PC-3 (cell line): Measurements from ENCODE around the gene LAS1L. TPM values are rescaled to one million over a fixed set of nuclear protein-coding genes. Genes with fewer than 3 reads are reported as not detected.

Source experiments
- ATAC-seq: fragments of 200-7000 bp; cut with Tn5 transposase; 2 replicates; pipeline ENCODE4 v1.9.1; 2020; ENCODE audit warnings: mild to moderate bottlenecking, moderate library complexity
- BruUV-seq: library from RNA; stranded (reverse); fragments of 400-500 nt; replicated peaks from 2 replicates; lab custom pipeline; 2021; lab: Mats Ljungman, UMichigan
- CTCF ChIA-PET: fragments of 300-600 bp; sonication (Branson Sonifier 250); formaldehyde crosslinking; loops from one replicate; lab custom pipeline; 2022; ENCODE audit warnings: antibody characterized with exemption; lab: Charles Lee
- POLR2A ChIA-PET: fragments of 300-600 bp; sonication (Branson Sonifier 250); formaldehyde crosslinking; loops from one replicate; lab custom pipeline; 2022; ENCODE audit warnings: antibody characterized with exemption; ENCODE audit not compliant: unreplicated experiment; lab: Charles Lee
- DNase-seq: peaks from one replicate; pipeline ENCODE4 v3.0.0-alpha.2; 2015
- H2AFZ ChIP-seq: fragments of 300-600 bp; sonication (generic); 2 replicates; pipeline ENCODE4 v1.6.0; 2016; ENCODE audit warnings: antibody characterized with exemption, low read length
- H3F3A ChIP-seq: fragments of 300-600 bp; sonication (generic); one replicate; pipeline ENCODE4 v1.6.0; 2017; ENCODE audit warnings: antibody characterized with exemption, low read length, control low read depth, mild to moderate bottlenecking; ENCODE audit not compliant: unreplicated experiment
- H3K27ac ChIP-seq: fragments of 300-600 bp; sonication (generic); 2 replicates; pipeline ENCODE4 v1.5.1; 2016; ENCODE audit warnings: mild to moderate bottlenecking, low read length
- H3K27me3 ChIP-seq: fragments of 300-600 bp; sonication (generic); 2 replicates; pipeline ENCODE4 v1.6.1; 2016; ENCODE audit warnings: low read length, mixed read lengths
- H3K36me3 ChIP-seq: fragments of 300-600 bp; sonication (generic); 2 replicates; pipeline ENCODE4 v1.6.1; 2016; ENCODE audit warnings: low read depth, mixed run types, low read length, mixed read lengths
- H3K4me1 ChIP-seq: fragments of 300-600 bp; sonication (generic); 2 replicates; pipeline ENCODE4 v1.5.1; 2016; ENCODE audit warnings: low read length; ENCODE audit not compliant: insufficient read depth
- H3K4me2 ChIP-seq: fragments of 300-600 bp; sonication (generic); 2 replicates; pipeline ENCODE4 v1.6.0; 2016; ENCODE audit warnings: low read length
- H3K4me3 ChIP-seq: fragments of 300-600 bp; sonication (generic); 2 replicates; pipeline ENCODE4 v1.5.1; 2016; ENCODE audit warnings: mild to moderate bottlenecking, low read length, mixed read lengths
- H3K79me2 ChIP-seq: fragments of 300-600 bp; sonication (generic); 2 replicates; pipeline ENCODE4 v1.6.1; 2017; ENCODE audit warnings: low read length, mixed read lengths
- H3K9ac ChIP-seq: fragments of 300-600 bp; sonication (generic); 2 replicates; pipeline ENCODE4 v1.6.0; 2016; ENCODE audit warnings: mild to moderate bottlenecking, low read length
- H3K9me2 ChIP-seq: fragments of 300-600 bp; sonication (generic); replicated peaks from 2 replicates; pipeline ENCODE4 v1.6.1; 2016; ENCODE audit warnings: mixed run types, low read length, mixed read lengths
- H3K9me3 ChIP-seq: fragments of 300-600 bp; sonication (generic); 2 replicates; pipeline ENCODE4 v1.6.1; 2016; ENCODE audit warnings: low read length, mixed read lengths
- H4K20me1 ChIP-seq: fragments of 300-600 bp; sonication (generic); 2 replicates; pipeline ENCODE4 v1.6.1; 2016; ENCODE audit warnings: low read length, mixed read lengths
- CTCF ChIP-seq: fragments of 300-600 bp; sonication (generic); conservative IDR thresholded peaks from 2 replicates; pipeline ENCODE4 v1.5.1; 2017; ENCODE audit warnings: antibody characterized with exemption, low read depth, mild to moderate bottlenecking, low read length
- EZH2 ChIP-seq: fragments of 300-600 bp; sonication (generic); IDR thresholded peaks from one replicate; pipeline ENCODE4 v1.6.1; 2017; ENCODE audit warnings: antibody characterized with exemption, mild to moderate bottlenecking, low read length; ENCODE audit not compliant: unreplicated experiment
- EZH2phosphoT487 ChIP-seq: fragments of 300-600 bp; sonication (generic); IDR thresholded peaks from 2 replicates; pipeline ENCODE4 v1.6.1; 2018; ENCODE audit warnings: mild to moderate bottlenecking, antibody characterized with exemption, low read length, borderline replicate concordance
- intact Hi-C: fragments of 100-400 bp; cut with micrococcal nuclease; formaldehyde crosslinking; loops from 2 replicates; pipeline ENCODE4 v1.9.0; 2023
- total RNA-seq: library from RNA; depleted of rRNA; stranded (reverse); fragments of >200 nt; gene quantifications from 2 replicates; pipeline ENCODE4 v1.2.3, GENCODE V29; 2014

LAS1L gene
- total RNA-seq, 1 experiment from 2014 or later = 69.0 TPM

GRCh38 chrX:65532016-65532415 is 2.6 kb downstream of the LAS1L start:
- DNase-seq = no peak
- Histone ChIP-seq H3K9me3 (no peaks in the 10 kb centered on the region), H3K4me1 (peaks cover 16% of the 10 kb centered on the region), H3K9me2 (no peaks in the 10 kb centered on the region), H3K79me2 (peaks cover 34% of the 10 kb centered on the region), H3K27ac (no peak overlapping the region), H2AFZ (no peak overlapping the region), H3K4me3 (no peak overlapping the region), H3K36me3 (peaks cover 39% of the 10 kb centered on the region), H3K27me3 (no peaks in the 10 kb centered on the region), H4K20me1 (peaks cover 17% of the 10 kb centered on the region; the same call in 1 of the 2 replicates), H3F3A (no peaks in the 10 kb centered on the region), H3K9ac (no peak overlapping the region), H3K4me2 (no peak overlapping the region)
- ChIA-PET POLR2A (no interaction called here), CTCF (no interaction called here)
- intact Hi-C loops = no loop called here
- no peak for ATAC-seq
- BruUV-seq = no TSS peak
- TF ChIP-seq CTCF = no peak
- TF ChIP-seq EZH2phosphoT487 = no peak
- no peak for TF ChIP-seq EZH2

- intact Hi-C loops = no loop called here
- Histone ChIP-seq H3K9ac (no peak overlapping the region), H3K27ac (no peak overlapping the region), H3K4me2 (no peak overlapping the region), H3K9me3 (no peaks in the 10 kb centered on the region), H3K27me3 (no peaks in the 10 kb centered on the region), H3K79me2 (peaks cover 26% of the 10 kb centered on the region), H3K9me2 (no peaks in the 10 kb centered on the region), H4K20me1 (peaks cover 16% of the 10 kb centered on the region; the same call in 1 of the 2 replicates), H3K36me3 (peaks cover 52% of the 10 kb centered on the region), H3F3A (no peaks in the 10 kb centered on the region), H2AFZ (no peak overlapping the region), H3K4me3 (no peak overlapping the region), H3K4me1 (peaks cover 12% of the 10 kb centered on the region)
- peak; percentile 61 for DNase-seq
- BruUV-seq = no TSS peak
- peak; percentile 46 for ATAC-seq
- CTCF ChIA-PET = no interaction called here
- POLR2A ChIA-PET = interaction anchor here (0.6 kb wide), 1 partner anchor 32 kb away, joined by 5 read pairs; no protein-coding TSS in a partner anchor
- TF ChIP-seq EZH2phosphoT487 (no peak), EZH2 (no peak), CTCF (peak; percentile 90)
These were observed 5.8 kb downstream of the LAS1L start for GRCh38 chrX:65528705-65529340.

GRCh38 chrX:65528293-65528692 is 6.3 kb downstream of the LAS1L start:
- H3K79me2 ChIP-seq = peaks cover 21% of the 10 kb centered on the region
- no peak for ATAC-seq
- no peak overlapping the region for H3K4me2 ChIP-seq
- no peak for DNase-seq
- H3K9me3 ChIP-seq = no peaks in the 10 kb centered on the region
- BruUV-seq = no TSS peak
- peaks cover 10% of the 10 kb centered on the region; the same call in 1 of the 2 replicates for H4K20me1 ChIP-seq
- H3K4me1 ChIP-seq = peaks cover 8% of the 10 kb centered on the region
- intact Hi-C loops = no loop called here
- ChIA-PET CTCF (no interaction called here), POLR2A (interaction anchor here (0.6 kb wide), 1 partner anchor 33 kb away, joined by 5 read pairs; no protein-coding TSS in a partner anchor)
- H3K36me3 ChIP-seq = peaks cover 54% of the 10 kb centered on the region
- no peak overlapping the region for H3K9ac ChIP-seq
- no peak overlapping the region for H3K4me3 ChIP-seq
- no peak for TF ChIP-seq EZH2
- no peak for TF ChIP-seq EZH2phosphoT487
- no peak for TF ChIP-seq CTCF
- H3K27ac ChIP-seq = no peak overlapping the region
- H3K9me2 ChIP-seq = no peaks in the 10 kb centered on the region
- H2AFZ ChIP-seq = no peak overlapping the region
- no peaks in the 10 kb centered on the region for H3K27me3 ChIP-seq
- no peaks in the 10 kb centered on the region for H3F3A ChIP-seq
